ENCODE data around the gene ZNF385D.

ZNF385D gene

DNA sequence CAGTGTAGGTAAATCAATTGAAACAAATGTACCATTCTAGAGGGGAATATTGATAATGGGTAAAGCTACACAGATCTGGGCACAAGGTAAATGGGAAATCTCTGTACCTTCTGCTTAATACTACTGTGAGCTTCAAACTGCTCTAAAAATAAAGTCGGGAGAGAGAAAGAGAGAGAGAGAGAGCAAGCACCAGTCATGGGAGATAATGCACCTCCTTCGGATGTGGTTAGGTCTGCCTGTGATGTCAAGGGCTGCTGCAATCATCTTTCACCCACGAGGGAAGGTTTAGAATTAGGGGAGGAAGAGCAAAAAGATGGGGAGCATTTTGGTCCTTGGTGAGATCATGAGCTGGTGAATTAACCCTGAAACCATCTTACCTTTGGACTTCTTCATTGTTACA, 219.1 kb downstream of the ZNF385D start:
- in situ Hi-C loops (cut with MboI; ENCODE audit: low pct_unique_long_range_greater_than_20kb, low sequenced_read_pairs, unreplicated experiment), result no loop called here
- no peak for DNase-seq (ENCODE audit: low spot score)
- TF ChIP-seq, protein P1, sequence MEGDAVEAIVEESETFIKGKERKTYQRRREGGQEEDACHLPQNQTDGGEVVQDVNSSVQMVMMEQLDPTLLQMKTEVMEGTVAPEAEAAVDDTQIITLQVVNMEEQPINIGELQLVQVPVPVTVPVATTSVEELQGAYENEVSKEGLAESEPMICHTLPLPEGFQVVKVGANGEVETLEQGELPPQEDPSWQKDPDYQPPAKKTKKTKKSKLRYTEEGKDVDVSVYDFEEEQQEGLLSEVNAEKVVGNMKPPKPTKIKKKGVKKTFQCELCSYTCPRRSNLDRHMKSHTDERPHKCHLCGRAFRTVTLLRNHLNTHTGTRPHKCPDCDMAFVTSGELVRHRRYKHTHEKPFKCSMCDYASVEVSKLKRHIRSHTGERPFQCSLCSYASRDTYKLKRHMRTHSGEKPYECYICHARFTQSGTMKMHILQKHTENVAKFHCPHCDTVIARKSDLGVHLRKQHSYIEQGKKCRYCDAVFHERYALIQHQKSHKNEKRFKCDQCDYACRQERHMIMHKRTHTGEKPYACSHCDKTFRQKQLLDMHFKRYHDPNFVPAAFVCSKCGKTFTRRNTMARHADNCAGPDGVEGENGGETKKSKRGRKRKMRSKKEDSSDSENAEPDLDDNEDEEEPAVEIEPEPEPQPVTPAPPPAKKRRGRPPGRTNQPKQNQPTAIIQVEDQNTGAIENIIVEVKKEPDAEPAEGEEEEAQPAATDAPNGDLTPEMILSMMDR (IDR thresholded peaks at IDR 0.05; ENCODE audit: extremely low read depth, insufficient read depth, missing control alignments), result no peak

DNA sequence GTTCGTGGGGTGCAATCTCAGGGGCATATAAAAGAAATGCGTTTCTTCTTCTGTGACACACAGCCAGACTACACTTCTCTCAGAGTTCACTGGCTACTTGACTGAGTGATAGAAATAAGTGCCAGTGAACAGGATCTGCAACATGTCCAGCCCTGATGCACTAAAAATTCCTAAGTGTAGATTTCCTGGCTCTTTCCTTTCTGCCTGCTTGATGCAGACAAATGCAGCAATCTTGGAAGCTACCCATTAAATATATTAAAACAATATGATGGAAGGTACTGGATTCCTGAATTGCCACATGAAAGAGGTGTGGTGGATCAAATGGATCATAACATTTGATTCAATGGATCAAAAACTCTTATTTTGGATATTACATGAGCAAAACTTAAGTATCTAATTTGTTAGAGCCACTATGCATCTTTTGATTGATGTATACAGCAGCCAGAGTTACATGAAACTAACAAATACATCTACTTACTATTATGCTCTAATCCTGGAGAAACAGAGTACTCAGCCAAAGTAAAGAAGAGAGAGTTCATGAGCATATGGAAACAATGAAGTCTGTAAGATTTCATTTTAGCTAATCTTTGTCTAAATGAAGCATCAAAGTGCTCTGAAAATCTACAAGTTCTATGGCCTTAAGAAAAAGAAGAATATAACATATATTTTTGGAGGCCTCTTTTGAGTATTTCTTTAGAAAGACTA, 222.6 kb downstream of the ZNF385D start:
- in situ Hi-C loops (cut with MboI; ENCODE audit: low pct_unique_long_range_greater_than_20kb, low sequenced_read_pairs, unreplicated experiment), result no loop called here
- DNase-seq (ENCODE audit: low spot score), result no peak
- TF ChIP-seq, protein P1 (IDR thresholded peaks at IDR 0.05; ENCODE audit: extremely low read depth, insufficient read depth, missing control alignments), result no peak

DNA sequence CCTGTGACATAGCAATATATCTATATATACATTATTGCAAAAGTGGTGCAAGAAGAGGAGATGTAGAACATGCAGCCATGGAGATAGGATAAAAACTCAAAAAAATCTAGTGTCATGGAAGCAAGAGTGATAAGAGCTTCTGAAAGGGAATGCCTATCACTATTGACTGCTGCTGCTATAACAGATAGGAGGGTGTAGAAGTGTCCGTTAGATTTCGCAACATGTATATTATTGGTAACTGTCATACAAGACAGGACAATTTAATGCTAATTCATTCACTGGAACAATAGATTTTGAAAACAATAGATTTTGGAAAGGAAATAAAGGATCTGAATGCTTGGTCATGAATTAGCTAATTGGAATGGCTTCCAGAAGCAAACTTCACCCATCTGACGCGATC, 224.5 kb downstream of the ZNF385D start:
- no peak for DNase-seq (ENCODE audit: low spot score)
- in situ Hi-C loops (cut with MboI; ENCODE audit: low pct_unique_long_range_greater_than_20kb, low sequenced_read_pairs, unreplicated experiment), result no loop called here
- TF ChIP-seq, protein P1 (IDR thresholded peaks at IDR 0.05; ENCODE audit: extremely low read depth, insufficient read depth, missing control alignments), result no peak

DNA sequence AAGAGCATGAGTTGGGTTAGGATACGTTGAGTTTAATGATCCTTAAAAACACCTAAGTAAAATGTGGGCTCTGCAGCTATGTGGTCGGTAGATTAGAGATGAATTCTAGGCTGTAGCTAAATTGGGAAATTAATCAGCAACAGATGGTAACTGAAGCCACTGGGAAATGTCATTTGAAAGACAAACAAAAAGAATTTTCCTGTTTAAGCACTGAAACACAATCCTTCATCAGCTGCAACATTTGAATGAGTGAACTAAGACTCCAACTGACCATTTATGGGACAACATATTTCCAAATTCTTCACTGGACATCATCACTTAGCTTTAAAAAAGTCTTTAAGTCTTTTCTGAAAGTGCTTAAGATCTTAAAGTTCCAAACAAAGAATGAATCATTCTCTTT, 226.9 kb downstream of the ZNF385D start:
- TF ChIP-seq, protein P1 (IDR thresholded peaks at IDR 0.05; ENCODE audit: extremely low read depth, insufficient read depth, missing control alignments), result no peak
- DNase-seq (ENCODE audit: low spot score), result no peak
- in situ Hi-C loops (cut with MboI; ENCODE audit: low pct_unique_long_range_greater_than_20kb, low sequenced_read_pairs, unreplicated experiment), result no loop called here

DNA sequence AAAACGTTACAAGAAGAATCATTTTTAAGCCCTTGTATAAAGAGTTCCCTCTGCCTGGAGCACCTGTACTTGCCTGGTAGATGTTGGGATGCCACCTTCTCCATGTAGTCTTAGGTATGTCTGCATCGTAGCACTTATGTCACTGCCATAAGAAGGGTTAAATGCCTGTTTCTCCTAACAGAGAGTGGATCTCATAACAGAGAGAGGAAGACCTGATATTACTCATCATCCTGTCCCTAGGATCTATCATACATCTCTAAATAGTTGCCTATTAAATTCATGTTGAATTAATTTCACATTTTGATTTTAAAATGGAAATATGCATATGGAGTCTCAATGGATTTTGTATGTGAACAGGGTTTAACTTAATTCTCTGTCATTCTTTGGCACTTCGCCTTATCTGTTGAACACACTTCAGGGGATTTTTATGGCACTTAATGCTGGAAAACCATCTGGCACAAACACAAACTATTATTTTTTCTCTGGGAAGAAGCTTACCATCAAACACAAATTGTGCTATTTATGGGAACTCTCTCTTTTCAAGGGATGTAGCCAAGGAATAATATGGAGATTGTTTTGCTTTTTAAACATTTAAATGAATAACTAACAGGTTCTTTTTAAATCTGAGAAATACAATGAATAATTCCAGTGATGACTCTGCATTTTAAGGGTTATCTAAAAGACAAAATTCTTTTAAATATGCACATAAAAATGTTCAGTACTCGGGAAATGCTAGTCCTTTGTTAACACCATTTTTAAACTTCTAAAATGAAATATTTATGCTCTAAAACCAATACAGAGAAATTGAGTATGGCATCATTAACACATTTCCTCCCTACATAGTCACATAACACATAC, 230.7 kb downstream of the ZNF385D start:
- TF ChIP-seq, protein P1 (IDR thresholded peaks at IDR 0.05; ENCODE audit: extremely low read depth, insufficient read depth, missing control alignments), result no peak
- DNase-seq (ENCODE audit: low spot score), result no peak
- in situ Hi-C loops (cut with MboI; ENCODE audit: low pct_unique_long_range_greater_than_20kb, low sequenced_read_pairs, unreplicated experiment), result no loop called here

DNA sequence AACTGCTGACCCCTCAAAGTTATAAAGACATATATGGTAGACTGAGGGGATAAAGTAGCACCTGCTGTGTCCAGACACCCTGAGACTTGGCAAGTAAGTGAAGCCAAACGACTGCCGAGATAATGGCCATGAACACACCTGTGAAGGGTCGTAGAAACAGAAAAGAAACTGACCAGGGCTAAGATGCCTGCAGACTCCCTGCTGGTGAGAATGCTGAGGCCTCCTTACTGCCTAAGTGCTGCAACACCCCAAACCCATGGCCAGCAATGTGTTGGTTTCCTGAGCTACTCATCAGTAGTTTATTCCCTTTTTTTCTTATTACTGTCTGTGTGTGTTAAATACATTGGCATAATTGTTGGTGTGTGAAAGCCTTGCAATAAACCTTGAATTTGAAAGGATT, 233.8 kb downstream of the ZNF385D start:
- TF ChIP-seq, protein P1 (IDR thresholded peaks at IDR 0.05; ENCODE audit: extremely low read depth, insufficient read depth, missing control alignments), result no peak
- DNase-seq (ENCODE audit: low spot score), result no peak
- in situ Hi-C loops (cut with MboI; ENCODE audit: low pct_unique_long_range_greater_than_20kb, low sequenced_read_pairs, unreplicated experiment), result no loop called here

Measured in GM13977 (cell line).